Subcutaneous abdominal adipose tissue (tissue), 5 donors: ENCODE data around the gene BTBD16.

ENCODE experiments used
- H3K27ac ChIP-seq: one replicate; pipeline ENCODE4 v1.7.0; 2013; ENCODE audit warnings: low read depth, mild to moderate bottlenecking, inconsistent platforms, low read length, moderate library complexity
- H3K27me3 ChIP-seq, 5 donors: one replicate each; pipeline ENCODE4 v1.7.0; 2013; ENCODE audit warnings: low read length in 5 of 5, inconsistent platforms in 1 of 5; ENCODE audit not compliant: control insufficient read depth in 5 of 5, insufficient read depth in 4 of 5
- H3K36me3 ChIP-seq, 5 donors: one replicate each; pipeline ENCODE4 v1.7.0; 2013; ENCODE audit warnings: low read length in 5 of 5; ENCODE audit not compliant: control insufficient read depth in 5 of 5, insufficient read depth in 5 of 5
- H3K4me1 ChIP-seq, 5 donors: one replicate each; pipeline ENCODE4 v1.7.0; 2013; ENCODE audit warnings: low read length in 5 of 5, mild to moderate bottlenecking in 3 of 5, moderate library complexity in 1 of 5; ENCODE audit not compliant: control insufficient read depth in 5 of 5, insufficient read depth in 5 of 5
- H3K4me3 ChIP-seq, 5 donors: one replicate each; pipeline ENCODE4 v1.7.0; 2013; ENCODE audit warnings: low read length in 5 of 5, low read depth in 1 of 5
- H3K9ac ChIP-seq, 5 donors: one replicate each; pipeline ENCODE4 v1.7.0; 2013; ENCODE audit warnings: low read length in 5 of 5, mild to moderate bottlenecking in 4 of 5, moderate library complexity in 3 of 5
- H3K9me3 ChIP-seq, 5 donors: one replicate each; pipeline ENCODE4 v1.7.0; 2013; ENCODE audit warnings: low read length in 5 of 5; ENCODE audit not compliant: control insufficient read depth in 5 of 5
- donor health status: healthy.
- donor health status: healthy.
- donor health status: healthy.
- donor health status: healthy.
- donor health status: healthy.

The BTBD16 gene

DNA sequence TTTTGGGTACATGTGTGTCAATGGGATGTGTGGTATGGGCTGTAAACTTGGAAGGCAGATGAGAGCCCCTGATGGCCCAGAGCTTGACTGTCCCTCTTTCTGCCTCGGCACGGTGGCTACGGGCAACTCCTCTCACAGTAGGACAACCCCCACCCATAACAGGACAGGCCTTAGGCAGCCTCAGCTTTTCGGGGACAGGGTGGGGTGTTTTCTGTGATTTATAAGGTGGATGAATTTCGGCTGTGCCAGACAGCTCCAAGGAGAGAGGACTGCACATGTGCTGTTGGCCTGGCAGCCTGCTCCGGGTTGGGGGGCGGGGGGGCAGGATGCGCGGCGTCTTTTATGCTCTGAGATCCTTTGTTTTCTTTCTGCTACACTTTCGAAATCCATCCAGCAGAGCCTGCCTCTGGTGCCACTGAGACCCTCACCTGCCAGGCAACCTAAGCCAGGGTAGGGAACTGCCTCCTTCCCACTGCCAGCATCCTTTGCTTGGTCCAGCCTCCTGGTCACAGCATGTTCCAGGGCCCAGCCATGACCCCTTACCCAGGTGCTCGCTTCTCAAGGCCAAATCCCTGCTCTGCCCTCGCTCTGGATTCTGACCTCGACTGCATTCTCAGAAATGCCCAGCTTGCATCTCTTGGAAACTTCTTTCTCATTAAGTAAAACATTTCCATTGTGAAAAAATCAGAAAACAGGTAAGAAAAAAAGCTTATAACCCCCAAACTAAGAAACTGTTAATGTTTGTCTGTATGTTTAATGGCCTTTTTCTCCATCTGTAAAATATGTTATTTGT is 15.4 kb upstream of the BTBD16 start:
- H3K36me3 ChIP-seq = peaks cover 2 to 44% (median 34%) of the 10 kb centered on the region in 5 donors
- H3K27ac ChIP-seq = no peak overlapping the region
- no peaks in the 10 kb centered on the region for H3K9me3 ChIP-seq
- H3K4me1 ChIP-seq = peaks cover 0 to 5% (median 0%) of the 10 kb centered on the region in 5 donors
- no peak overlapping the region for H3K9ac ChIP-seq
- H3K4me3 ChIP-seq = no peak overlapping the region
- no peaks in the 10 kb centered on the region for H3K27me3 ChIP-seq

DNA sequence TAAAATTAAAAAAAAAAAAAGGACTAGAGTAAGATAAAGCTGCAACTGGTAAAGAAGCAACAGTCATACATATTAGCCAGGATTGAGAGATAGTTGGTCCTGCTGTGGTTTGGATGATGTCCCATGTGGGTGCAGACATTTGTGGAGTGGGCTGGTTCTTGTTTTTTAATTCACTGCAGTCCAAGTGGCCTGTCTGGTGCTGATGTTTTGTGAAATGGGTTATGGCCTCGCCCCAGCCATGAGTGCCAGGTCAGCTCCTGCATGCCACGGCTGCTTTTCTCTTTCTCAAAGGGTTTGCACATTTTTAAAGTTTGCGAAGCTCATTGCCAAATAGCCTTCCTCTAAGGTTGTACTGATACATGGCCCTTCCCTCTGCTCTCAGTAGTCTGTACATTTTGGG is 14.1 kb upstream of the BTBD16 start:
- H3K4me1 ChIP-seq = peaks cover 0 to 5% (median 0%) of the 10 kb centered on the region in 5 donors
- H3K9ac ChIP-seq = no peak overlapping the region
- H3K4me3 ChIP-seq = no peak overlapping the region
- no peak overlapping the region for H3K27ac ChIP-seq
- H3K27me3 ChIP-seq = no peaks in the 10 kb centered on the region
- no peaks in the 10 kb centered on the region for H3K9me3 ChIP-seq
- H3K36me3 ChIP-seq = peaks cover 0 to 36% (median 26%) of the 10 kb centered on the region in 5 donors

DNA sequence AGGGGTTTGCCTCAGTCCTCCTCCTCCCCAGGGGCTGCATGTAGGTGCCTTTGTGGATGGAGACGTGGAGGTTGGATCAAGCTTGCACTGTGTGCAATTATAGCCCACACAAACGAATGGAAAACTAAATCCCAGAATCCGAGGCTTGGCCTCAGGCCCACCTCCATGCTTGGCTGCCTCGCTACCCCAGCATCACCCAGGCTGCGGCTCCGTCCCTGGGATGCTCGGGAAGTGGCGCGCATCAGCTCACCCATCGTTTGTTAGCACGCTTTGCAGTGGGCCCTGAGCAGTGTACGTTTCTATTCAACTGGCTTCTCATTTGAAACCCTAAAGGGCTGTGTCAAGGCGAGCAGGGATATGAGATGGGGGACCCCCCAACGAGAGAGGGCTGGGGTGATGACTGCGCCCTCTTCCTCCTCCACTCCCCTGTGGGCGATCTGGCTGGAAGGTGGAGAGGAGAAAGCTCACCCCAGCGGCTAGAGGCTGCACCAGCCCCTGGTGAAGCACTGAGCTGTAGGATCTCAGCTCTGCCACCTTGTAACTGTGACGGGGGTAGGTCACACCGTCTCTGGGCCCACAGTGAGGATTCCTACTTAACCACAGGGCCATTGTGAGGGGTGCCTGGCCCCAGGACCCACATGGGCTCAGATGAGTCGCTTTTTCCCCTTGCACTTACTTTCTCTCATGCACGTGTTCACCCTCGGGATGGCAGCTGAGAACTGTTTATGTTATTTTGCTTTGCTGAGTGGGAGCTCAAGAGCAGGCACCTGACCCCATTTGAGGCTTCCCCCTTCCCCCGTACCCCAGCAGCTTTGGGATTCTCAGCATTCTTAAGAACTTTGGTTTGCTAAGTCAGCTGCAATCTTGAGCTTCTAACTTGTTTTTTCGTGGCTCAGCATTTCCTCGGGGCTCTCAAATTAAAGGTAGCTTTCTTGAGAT is 12.7 kb upstream of the BTBD16 start:
- Histone ChIP-seq H3K36me3 (peaks cover 0 to 27% (median 17%) of the 10 kb centered on the region in 5 donors), H3K27ac (no peak overlapping the region), H3K27me3 (no peaks in the 10 kb centered on the region), H3K4me3 (no peak overlapping the region), H3K9ac (no peak overlapping the region), H3K9me3 (peaks cover 0 to 4% (median 0%) of the 10 kb centered on the region in 5 donors), H3K4me1 (peaks cover 0 to 5% (median 0%) of the 10 kb centered on the region in 5 donors)

DNA sequence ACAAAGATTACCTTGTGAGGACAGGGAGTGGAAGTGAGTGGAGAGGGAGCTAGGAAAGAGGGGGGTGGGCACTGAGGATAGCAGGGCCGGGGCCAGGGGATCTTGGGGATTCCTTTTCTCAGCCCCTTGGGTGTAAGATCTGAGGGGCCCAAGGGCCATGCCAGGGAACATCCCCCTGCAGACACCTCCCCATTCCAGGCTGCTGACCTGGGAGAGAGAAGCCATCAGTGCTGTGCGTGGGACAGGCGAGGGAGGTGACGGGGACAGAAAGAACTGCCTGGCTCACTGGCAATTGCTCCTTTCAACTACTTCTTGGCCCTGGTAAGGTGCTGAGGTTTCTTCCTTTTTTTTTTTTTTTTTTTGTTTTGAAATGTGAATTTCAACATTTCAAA is 12.0 kb upstream of the BTBD16 start:
- Histone ChIP-seq H3K9me3 (peaks cover 0 to 4% (median 0%) of the 10 kb centered on the region in 5 donors), H3K4me3 (no peak overlapping the region), H3K27ac (no peak overlapping the region), H3K27me3 (no peaks in the 10 kb centered on the region), H3K36me3 (peaks cover 0 to 22% (median 15%) of the 10 kb centered on the region in 5 donors), H3K9ac (no peak overlapping the region), H3K4me1 (peaks cover 0 to 9% (median 3%) of the 10 kb centered on the region in 5 donors)

DNA sequence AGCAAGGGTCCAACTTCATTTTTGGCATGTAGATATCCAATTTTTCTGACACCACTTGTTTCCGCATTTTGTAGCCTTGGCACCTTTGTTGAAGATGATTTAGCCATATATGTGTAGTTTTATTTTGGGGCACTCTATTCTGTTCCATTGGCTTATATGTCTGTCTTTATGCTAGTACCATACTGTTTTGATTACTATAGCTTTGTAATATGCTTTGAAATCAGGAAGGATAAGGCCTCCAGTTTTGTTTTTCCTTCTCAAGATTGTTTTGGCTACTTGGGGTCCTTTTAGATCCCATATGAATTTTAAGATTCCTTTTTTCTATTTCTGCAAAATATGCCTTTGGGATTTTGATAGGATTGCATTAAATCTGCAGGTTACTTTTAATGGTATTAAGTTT is 9.5 kb upstream of the BTBD16 start:
- Histone ChIP-seq H3K27me3 (no peaks in the 10 kb centered on the region), H3K4me3 (no peak overlapping the region), H3K27ac (no peak overlapping the region), H3K4me1 (peaks cover 0 to 17% (median 8%) of the 10 kb centered on the region in 5 donors), H3K36me3 (peaks cover 0 to 15% (median 6%) of the 10 kb centered on the region in 5 donors), H3K9ac (no peak overlapping the region), H3K9me3 (peaks cover 0 to 4% (median 0%) of the 10 kb centered on the region in 5 donors)

DNA sequence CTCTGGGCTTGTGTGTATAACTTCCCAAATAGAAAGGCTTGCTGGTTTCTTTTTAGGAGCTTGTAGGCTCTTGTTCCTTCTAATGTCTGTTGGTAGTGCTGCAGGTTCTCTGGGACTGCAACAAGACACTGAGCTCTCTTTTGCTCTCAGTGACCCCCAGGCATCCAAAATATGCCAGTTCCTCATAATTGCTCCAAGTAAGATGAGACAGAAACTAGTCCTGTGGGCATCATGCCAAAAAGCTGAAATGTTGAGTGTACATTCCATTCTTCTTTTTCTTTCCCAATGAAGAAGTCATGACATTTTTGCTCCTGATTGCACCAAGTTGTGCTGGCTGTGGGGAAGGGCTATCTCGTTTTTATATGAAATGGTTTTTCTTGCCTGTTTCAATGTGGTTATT is 7.1 kb upstream of the BTBD16 start:
- peaks cover 0 to 4% (median 0%) of the 10 kb centered on the region in 5 donors for H3K9me3 ChIP-seq
- H3K9ac ChIP-seq = no peak overlapping the region
- H3K27ac ChIP-seq = no peak overlapping the region
- peaks cover 0 to 7% (median 4%) of the 10 kb centered on the region in 5 donors for H3K36me3 ChIP-seq
- H3K27me3 ChIP-seq = no peaks in the 10 kb centered on the region
- peaks cover 0 to 16% (median 9%) of the 10 kb centered on the region in 5 donors for H3K4me1 ChIP-seq
- H3K4me3 ChIP-seq = no peak overlapping the region

DNA sequence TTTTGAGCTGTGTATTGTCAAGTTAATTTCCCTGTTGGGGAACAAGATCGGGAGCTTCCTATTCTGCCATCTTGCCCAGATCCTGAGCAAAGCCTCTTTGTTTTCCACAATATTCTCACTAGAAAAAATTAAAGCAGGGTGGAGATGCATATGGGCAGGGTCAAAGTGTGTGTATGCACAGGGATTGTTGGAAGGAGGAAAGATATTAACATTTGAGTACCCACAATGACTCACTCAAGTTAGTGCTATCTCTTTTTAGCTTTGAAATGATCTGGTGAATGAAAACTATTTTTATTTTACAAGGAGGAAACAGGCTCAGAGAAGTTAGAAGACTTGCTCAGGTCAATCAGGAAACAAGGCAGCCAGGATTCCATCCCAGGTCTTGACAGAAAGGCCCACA is 6.7 kb upstream of the BTBD16 start:
- H3K36me3 ChIP-seq = peaks cover 0 to 10% (median 6%) of the 10 kb centered on the region in 5 donors
- H3K9me3 ChIP-seq = peaks cover 0 to 4% (median 0%) of the 10 kb centered on the region in 5 donors
- no peaks in the 10 kb centered on the region for H3K27me3 ChIP-seq
- no peak overlapping the region for H3K27ac ChIP-seq
- H3K4me1 ChIP-seq = peaks cover 0 to 16% (median 9%) of the 10 kb centered on the region in 5 donors
- no peak overlapping the region for H3K4me3 ChIP-seq
- no peak overlapping the region for H3K9ac ChIP-seq

DNA sequence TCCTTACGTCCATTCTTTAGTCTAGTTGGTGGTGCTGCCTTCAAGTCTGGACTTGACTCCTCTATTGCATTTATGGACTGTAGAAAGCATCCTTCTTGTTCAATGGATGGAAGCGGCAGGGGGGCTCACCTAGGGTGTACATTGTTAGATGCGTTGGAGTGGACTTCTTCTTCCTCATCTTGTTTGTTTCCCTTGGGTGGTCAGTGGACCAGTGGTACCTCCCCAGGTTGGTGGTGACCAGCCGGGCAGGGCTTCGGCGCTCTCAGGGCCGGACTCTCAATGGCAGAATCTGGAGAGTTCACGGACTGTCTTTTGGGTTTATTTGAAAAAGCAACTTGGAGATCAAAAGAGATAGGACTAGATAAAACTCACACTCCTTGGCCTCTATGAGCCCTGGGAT is 6.2 kb upstream of the BTBD16 start:
- Histone ChIP-seq H3K9me3 (peaks cover 0 to 4% (median 0%) of the 10 kb centered on the region in 5 donors), H3K4me1 (peaks cover 0 to 16% (median 9%) of the 10 kb centered on the region in 5 donors), H3K36me3 (peaks cover 0 to 12% (median 11%) of the 10 kb centered on the region in 5 donors), H3K27me3 (no peaks in the 10 kb centered on the region), H3K9ac (no peak overlapping the region), H3K27ac (no peak overlapping the region), H3K4me3 (no peak overlapping the region)

DNA sequence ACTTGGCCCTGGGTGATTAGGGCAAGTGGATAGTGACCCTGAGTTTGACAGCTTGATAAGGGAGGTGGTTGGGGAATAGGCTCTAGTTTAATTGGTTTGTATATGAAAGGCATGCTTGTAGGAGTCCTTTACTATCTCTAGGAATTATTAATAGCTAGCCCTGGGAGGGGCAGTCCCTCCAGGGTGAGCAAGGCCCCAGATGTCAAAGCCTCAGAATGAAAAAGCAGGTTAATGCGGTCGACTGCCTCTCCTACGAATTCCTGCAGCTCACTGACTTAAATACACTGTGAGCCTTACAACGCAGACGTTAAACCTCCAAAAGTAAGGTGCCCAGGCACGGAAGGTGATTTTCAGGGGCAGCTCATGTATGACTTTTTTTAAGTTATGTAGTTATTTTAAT is 5.2 kb upstream of the BTBD16 start:
- Histone ChIP-seq H3K9me3 (peaks cover 0 to 4% (median 0%) of the 10 kb centered on the region in 5 donors), H3K27me3 (no peaks in the 10 kb centered on the region), H3K27ac (no peak overlapping the region), H3K4me1 (peaks cover 0 to 16% (median 9%) of the 10 kb centered on the region in 5 donors), H3K36me3 (peaks cover 0 to 16% (median 9%) of the 10 kb centered on the region in 5 donors), H3K9ac (no peak overlapping the region), H3K4me3 (no peak overlapping the region)
